Measurements from ENCODE around the gene ONECUT1.

Gene ONECUT1

GRCh38 chr15:52759969-52760368, 30.2 kb downstream of the ONECUT1 start:
- Histone ChIP-seq H3K9ac (ENCODE audit: low read depth, low read length, poor library complexity, severe bottlenecking) (no peak overlapping the region), H3K4me1 (ENCODE audit: insufficient read depth, low read length, poor library complexity, severe bottlenecking) (no peaks in the 10 kb centered on the region)

GRCh38 chr15:52757496-52757895, 32.6 kb downstream of the ONECUT1 start:
- TF ChIP-seq CTCF (conservative IDR thresholded peaks at IDR 0.05; ENCODE audit: low read length) (no peak), EZH2phosphoT487 (IDR thresholded peaks at IDR 0.05; ENCODE audit: borderline replicate concordance) (no peak)
- Histone ChIP-seq H3K27me3 (ENCODE audit: insufficient read depth, low read length, poor library complexity, severe bottlenecking) (no peaks in the 10 kb centered on the region), H3K4me3 (ENCODE audit: low read length, poor library complexity, severe bottlenecking) (no peak overlapping the region), H3K4me1 (ENCODE audit: insufficient read depth, low read length, poor library complexity, severe bottlenecking) (no peaks in the 10 kb centered on the region), H3K9me3 (ENCODE audit: insufficient read depth, low read depth, low read length) (no peaks in the 10 kb centered on the region), H3K79me2 (ENCODE audit: insufficient read depth, low read length) (no peaks in the 10 kb centered on the region), H4K20me1 (ENCODE audit: insufficient read depth, low read length, poor library complexity, severe bottlenecking) (no peaks in the 10 kb centered on the region), H2AFZ (ENCODE audit: low read length) (no peak overlapping the region), H3K36me3 (ENCODE audit: insufficient read depth, low read length) (no peaks in the 10 kb centered on the region), H3F3A (ENCODE audit: low read depth) (no peaks in the 10 kb centered on the region), H3K9ac (ENCODE audit: low read depth, low read length, poor library complexity, severe bottlenecking) (no peak overlapping the region), H3K4me2 (ENCODE audit: low read depth, low read length, poor library complexity, severe bottlenecking) (no peak overlapping the region), H3K9me2 (replicated peaks; ENCODE audit: low read depth, low read length) (0 out of 2 replicates have a peak, but pooled peaks cover 4% of the 10 kb centered on the region)

More at GRCh38 chr15:52759969-52760368, 30.2 kb downstream of the ONECUT1 start:
- no peak overlapping the region for H2AFZ ChIP-seq (ENCODE audit: low read length)
- no peaks in the 10 kb centered on the region for H3K27me3 ChIP-seq (ENCODE audit: insufficient read depth, low read length, poor library complexity, severe bottlenecking)
- H3K36me3 ChIP-seq (ENCODE audit: insufficient read depth, low read length) = no peaks in the 10 kb centered on the region
- TF ChIP-seq EZH2phosphoT487 (IDR thresholded peaks at IDR 0.05; ENCODE audit: borderline replicate concordance) (no peak), CTCF (conservative IDR thresholded peaks at IDR 0.05; ENCODE audit: low read length) (no peak)
- H4K20me1 ChIP-seq (ENCODE audit: insufficient read depth, low read length, poor library complexity, severe bottlenecking) = no peaks in the 10 kb centered on the region
- no peaks in the 10 kb centered on the region for H3F3A ChIP-seq (ENCODE audit: low read depth)
- no peak overlapping the region for H3K4me3 ChIP-seq (ENCODE audit: low read length, poor library complexity, severe bottlenecking)
- 0 out of 2 replicates have a peak, but pooled peaks cover 4% of the 10 kb centered on the region for H3K9me2 ChIP-seq (replicated peaks; ENCODE audit: low read depth, low read length)
- H3K4me2 ChIP-seq (ENCODE audit: low read depth, low read length, poor library complexity, severe bottlenecking) = no peak overlapping the region
- H3K79me2 ChIP-seq (ENCODE audit: insufficient read depth, low read length) = no peaks in the 10 kb centered on the region
- H3K9me3 ChIP-seq (ENCODE audit: insufficient read depth, low read depth, low read length) = no peaks in the 10 kb centered on the region

- no peaks in the 10 kb centered on the region for H3K4me1 ChIP-seq (ENCODE audit: insufficient read depth, low read length, poor library complexity, severe bottlenecking)
- H3K9ac ChIP-seq (ENCODE audit: low read depth, low read length, poor library complexity, severe bottlenecking) = no peak overlapping the region
- no peaks in the 10 kb centered on the region for H3F3A ChIP-seq (ENCODE audit: low read depth)
- no peak overlapping the region for H2AFZ ChIP-seq (ENCODE audit: low read length)
- H3K27me3 ChIP-seq (ENCODE audit: insufficient read depth, low read length, poor library complexity, severe bottlenecking) = no peaks in the 10 kb centered on the region
- no peaks in the 10 kb centered on the region for H3K9me3 ChIP-seq (ENCODE audit: insufficient read depth, low read depth, low read length)
- TF ChIP-seq EZH2phosphoT487 (IDR thresholded peaks at IDR 0.05; ENCODE audit: borderline replicate concordance) = no peak
- TF ChIP-seq CTCF (conservative IDR thresholded peaks at IDR 0.05; ENCODE audit: low read length) = no peak
- no peak overlapping the region for H3K4me3 ChIP-seq (ENCODE audit: low read length, poor library complexity, severe bottlenecking)
- no peaks in the 10 kb centered on the region for H4K20me1 ChIP-seq (ENCODE audit: insufficient read depth, low read length, poor library complexity, severe bottlenecking)
- no peaks in the 10 kb centered on the region for H3K36me3 ChIP-seq (ENCODE audit: insufficient read depth, low read length)
- no peaks in the 10 kb centered on the region for H3K79me2 ChIP-seq (ENCODE audit: insufficient read depth, low read length)
- no peak overlapping the region for H3K4me2 ChIP-seq (ENCODE audit: low read depth, low read length, poor library complexity, severe bottlenecking)
- H3K9me2 ChIP-seq (replicated peaks; ENCODE audit: low read depth, low read length) = no peaks in the 10 kb centered on the region
Observed at GRCh38 chr15:52751522-52751921, 38.6 kb downstream of the ONECUT1 start.

All from Loucy (cell line).